ENCODE results near the gene PIWIL4. TPM values are rescaled to one million over a fixed set of nuclear protein-coding genes. Genes with fewer than 3 reads are reported as not detected.

The PIWIL4 gene
- total and polyA plus RNA-seq, 9 of the 15 experiments (the other 6 are each of a cell fraction or from before 2014, with no cell fraction given) = 6.3 to 17.0 (median 10.8) TPM

GRCh38 chr11:94559361-94559760, 7.8 kb upstream of the PIWIL4 start (continued):
- TF ChIP-seq ATF6 (CRISPR knock-in tag; IDR thresholded peaks at IDR 0.05) (no peak), SUPT5H (IDR thresholded peaks at IDR 0.05) (no peak), ZNF24 (IDR thresholded peaks at IDR 0.05) (no peak)

- CTCF ChIA-PET (ENCODE audit: low intra/inter-chr PET ratio) = interaction anchor here (0.8 kb wide), 1 partner anchor 17 kb away, joined by 3 read pairs; no protein-coding TSS in a partner anchor
- Histone ChIP-seq H2AFZ (ENCODE audit: low read depth, low read length) (no peak overlapping the region), H3K9ac (ENCODE audit: insufficient read depth in 1 of 2, low read depth in 2 of 2, low read length in 2 of 2) (no peak overlapping the region), H3K36me3 (ENCODE audit: control insufficient read depth, insufficient read depth, low read length) (no peaks in the 10 kb centered on the region), H3K79me2 (ENCODE audit: control insufficient read depth, insufficient read depth, low read length) (no peaks in the 10 kb centered on the region; the same call in 2 of the 3 replicates), H3K9me1 (ENCODE audit: control insufficient read depth, insufficient read depth, low read length) (no peaks in the 10 kb centered on the region), H3K4me3 (no peak overlapping the region), H3K4me2 (ENCODE audit: insufficient read depth, low read length) (no peak overlapping the region), H3K27me3 (ENCODE audit: control insufficient read depth in 2 of 2, insufficient read depth in 2 of 2, low read length in 2 of 2) (no peaks in the 10 kb centered on the region), H3K9me3 (replicated peaks; ENCODE audit: control insufficient read depth, insufficient read depth, low read depth, low read length) (no peaks in the 10 kb centered on the region), H4K20me1 (replicated peaks; ENCODE audit: control insufficient read depth, insufficient read depth, low read length) (no peaks in the 10 kb centered on the region), H3K27ac (ENCODE audit: extremely low read depth, low read depth, low read length) (no peak overlapping the region), H3K4me1 (replicated peaks in 1 of 2; ENCODE audit: control insufficient read depth in 2 of 2, insufficient read depth in 2 of 2, low read length in 2 of 2) (peaks cover 0 to 31% of the 10 kb centered on the region in 2 experiments; a peak in 4 of 5 replicates)
- DNase-seq (ENCODE audit: extremely low read depth in 1 of 4, low spot score in 3 of 4) (no peak), ATAC-seq (no peak), FAIRE-seq (no peak)
- in situ Hi-C loops (cut with MboI) (no loop called here), intact Hi-C loops (cut with micrococcal nuclease) (loop anchor here (5.0 kb wide), 1 partner anchor 234 kb away; no protein-coding TSS in a partner anchor)
- POLR2A ChIA-PET = interaction anchor here (0.6 kb wide), 1 partner anchor 1574 kb away, joined by 4 read pairs; no protein-coding TSS in a partner anchor
- BruUV-seq (replicated peaks) = no TSS peak
- 55% methylated on average over 3 of the region's 3 CpGs for WGBS (ENCODE audit: insufficient coverage, low coverage, missing lambda C conversion rate)
- TF ChIP-seq ZNF740 (CRISPR knock-in tag; IDR thresholded peaks at IDR 0.05) (no peak), ZNF740 (tag; IDR thresholded peaks at IDR 0.05) (no peak), CBX3 (IDR thresholded peaks at IDR 0.05; ENCODE audit: borderline replicate concordance in 1 of 2, low read length in 2 of 2) (no peak), TSHZ1 (CRISPR knock-in tag; IDR thresholded peaks at IDR 0.05) (no peak), BRD9 (IDR thresholded peaks at IDR 0.05; ENCODE audit: low read depth, partially characterized antibody) (no peak), MYC (IDR thresholded peaks at IDR 0.05; ENCODE audit: low read depth, low read length) (no peak), MYC (CRISPR knock-in tag; IDR thresholded peaks at IDR 0.05; ENCODE audit: borderline replicate concordance, low read depth) (no peak), CBFB (CRISPR knock-in tag; IDR thresholded peaks at IDR 0.05) (no peak), ZNF253 (CRISPR knock-in tag; conservative IDR thresholded peaks at IDR 0.05) (no peak), BCOR (IDR thresholded peaks at IDR 0.05) (no peak), ZSCAN29 (IDR thresholded peaks at IDR 0.05) (no peak), USF2 (CRISPR knock-in tag; IDR thresholded peaks at IDR 0.05) (no peak), MCM5 (IDR thresholded peaks at IDR 0.05; ENCODE audit: low read depth) (no peak)
These were observed 6.3 kb upstream of the PIWIL4 start for GRCh38 chr11:94560834-94561233.
